Measurements from ENCODE around the gene GYPB. TPM values are rescaled to one million over a fixed set of nuclear protein-coding genes. Genes with fewer than 3 reads are reported as not detected.
"Not testable (repeated sequence)": the region's sequence is repeated elsewhere in the genome, so short reads cannot be mapped to it uniquely, and the experiment has no call there.

The GYPB gene
- total RNA-seq, 3 donors from 2014 or later = not detected

DNA sequence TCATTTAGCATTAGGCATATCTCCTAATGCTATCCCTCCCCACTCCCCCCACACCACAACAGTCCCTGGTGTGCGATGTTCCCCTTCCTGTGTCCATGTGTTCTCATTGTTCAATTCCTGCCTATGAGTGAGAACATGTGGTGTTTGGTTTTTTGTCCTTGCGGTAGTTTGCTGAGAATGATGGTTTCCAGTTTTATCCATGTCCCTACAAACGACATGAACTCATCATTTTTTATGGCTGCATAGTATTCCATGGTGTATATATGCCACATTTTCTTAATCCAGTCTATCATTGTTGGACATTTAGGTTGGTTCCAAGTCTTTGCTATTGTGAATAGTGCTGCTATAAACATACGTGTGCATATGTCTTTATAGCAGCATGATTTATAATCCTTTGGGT, 7.5 kb upstream of the GYPB start:
- not testable (repeated sequence) for H3K4me3 ChIP-seq, ATAC-seq

GRCh38 chr4:144024399-144025053, 5.3 kb upstream of the GYPB start:
- DNase-seq; H3K9me3 ChIP-seq; H3K4me3 ChIP-seq; ATAC-seq; H3K36me3 ChIP-seq (ENCODE audit: low read depth); intact Hi-C loops (cut with DNase I, micrococcal nuclease); H3K4me1 ChIP-seq (ENCODE audit: low read depth): not testable (repeated sequence)

More for the DNA sequence above, 7.5 kb upstream of the GYPB start:
- H3K4me1 ChIP-seq (ENCODE audit: low read depth); H3K9me3 ChIP-seq; H3K36me3 ChIP-seq (ENCODE audit: low read depth); intact Hi-C loops (cut with DNase I, micrococcal nuclease); DNase-seq: not testable (repeated sequence)

- intact Hi-C loops (cut with DNase I, micrococcal nuclease) = not testable (repeated sequence)
Measured at GRCh38 chr4:144022772-144023400, 3.7 kb upstream of the GYPB start.

GRCh38 chr4:144021336-144021990, 2.3 kb upstream of the GYPB start:
- intact Hi-C loops (cut with DNase I, micrococcal nuclease); H3K9me3 ChIP-seq; H3K4me1 ChIP-seq (ENCODE audit: low read depth); H3K4me3 ChIP-seq; H3K36me3 ChIP-seq (ENCODE audit: low read depth): not testable (repeated sequence)
- ATAC-seq (peak; percentile 67), DNase-seq (peak in 1 of 3 donors; percentile 2)
- TF ChIP-seq, protein P1, sequence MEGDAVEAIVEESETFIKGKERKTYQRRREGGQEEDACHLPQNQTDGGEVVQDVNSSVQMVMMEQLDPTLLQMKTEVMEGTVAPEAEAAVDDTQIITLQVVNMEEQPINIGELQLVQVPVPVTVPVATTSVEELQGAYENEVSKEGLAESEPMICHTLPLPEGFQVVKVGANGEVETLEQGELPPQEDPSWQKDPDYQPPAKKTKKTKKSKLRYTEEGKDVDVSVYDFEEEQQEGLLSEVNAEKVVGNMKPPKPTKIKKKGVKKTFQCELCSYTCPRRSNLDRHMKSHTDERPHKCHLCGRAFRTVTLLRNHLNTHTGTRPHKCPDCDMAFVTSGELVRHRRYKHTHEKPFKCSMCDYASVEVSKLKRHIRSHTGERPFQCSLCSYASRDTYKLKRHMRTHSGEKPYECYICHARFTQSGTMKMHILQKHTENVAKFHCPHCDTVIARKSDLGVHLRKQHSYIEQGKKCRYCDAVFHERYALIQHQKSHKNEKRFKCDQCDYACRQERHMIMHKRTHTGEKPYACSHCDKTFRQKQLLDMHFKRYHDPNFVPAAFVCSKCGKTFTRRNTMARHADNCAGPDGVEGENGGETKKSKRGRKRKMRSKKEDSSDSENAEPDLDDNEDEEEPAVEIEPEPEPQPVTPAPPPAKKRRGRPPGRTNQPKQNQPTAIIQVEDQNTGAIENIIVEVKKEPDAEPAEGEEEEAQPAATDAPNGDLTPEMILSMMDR (IDR thresholded peaks at IDR 0.05) = peak; percentile 29

More at GRCh38 chr4:144022772-144023400, 3.7 kb upstream of the GYPB start:
- H3K9me3 ChIP-seq; H3K4me3 ChIP-seq; DNase-seq; H3K4me1 ChIP-seq (ENCODE audit: low read depth); ATAC-seq; H3K36me3 ChIP-seq (ENCODE audit: low read depth): not testable (repeated sequence)

DNA sequence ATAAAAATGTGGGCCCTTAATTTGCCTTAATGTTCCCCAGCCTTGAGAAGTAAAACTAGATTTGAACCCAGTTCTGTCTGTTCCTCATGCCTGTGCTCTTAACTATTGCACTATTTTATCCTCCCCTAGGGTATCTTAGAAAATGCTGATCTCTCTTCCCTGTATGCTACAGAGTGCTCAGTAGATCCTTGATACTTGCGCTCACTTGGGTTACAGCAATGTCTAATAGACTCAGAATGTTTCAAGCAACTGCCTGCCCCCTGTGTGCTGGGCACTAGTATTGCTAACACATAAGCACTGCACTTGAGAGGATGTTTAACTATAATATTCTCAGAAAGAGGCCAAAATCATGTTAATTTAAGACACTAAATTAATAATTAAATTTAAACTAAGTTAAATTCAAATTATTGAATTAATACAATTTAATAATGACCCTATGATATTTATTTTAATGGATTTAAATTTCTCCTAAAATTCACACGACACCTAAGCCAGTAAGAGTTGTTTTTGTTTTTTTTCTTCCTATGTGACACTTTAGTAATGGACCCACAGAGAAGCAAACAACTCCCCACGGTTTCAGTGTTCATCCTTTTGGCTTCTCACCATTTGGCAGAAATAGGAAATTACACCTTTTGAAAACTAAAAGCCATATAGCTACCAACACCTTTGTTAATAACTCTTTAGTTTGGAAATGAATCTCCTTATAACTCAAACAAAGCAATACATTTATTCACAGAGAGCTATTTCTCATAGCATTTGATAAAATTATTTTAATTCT, 768 bp downstream of the GYPB start:
- H3K4me1 ChIP-seq (ENCODE audit: low read depth); H3K9me3 ChIP-seq; H3K36me3 ChIP-seq (ENCODE audit: low read depth); H3K4me3 ChIP-seq; ATAC-seq; intact Hi-C loops (cut with DNase I, micrococcal nuclease); DNase-seq: not testable (repeated sequence)

GRCh38 chr4:144017271-144017670, 1.9 kb downstream of the GYPB start:
- intact Hi-C loops (cut with DNase I, micrococcal nuclease); H3K9me3 ChIP-seq; DNase-seq; H3K4me1 ChIP-seq (ENCODE audit: low read depth); H3K36me3 ChIP-seq (ENCODE audit: low read depth); H3K4me3 ChIP-seq; ATAC-seq: not testable (repeated sequence)

GRCh38 chr4:144016057-144016605, 3.0 kb downstream of the GYPB start:
- ATAC-seq; DNase-seq; H3K4me1 ChIP-seq (ENCODE audit: low read depth); H3K4me3 ChIP-seq; H3K9me3 ChIP-seq; intact Hi-C loops (cut with DNase I, micrococcal nuclease); H3K36me3 ChIP-seq (ENCODE audit: low read depth): not testable (repeated sequence)

DNA sequence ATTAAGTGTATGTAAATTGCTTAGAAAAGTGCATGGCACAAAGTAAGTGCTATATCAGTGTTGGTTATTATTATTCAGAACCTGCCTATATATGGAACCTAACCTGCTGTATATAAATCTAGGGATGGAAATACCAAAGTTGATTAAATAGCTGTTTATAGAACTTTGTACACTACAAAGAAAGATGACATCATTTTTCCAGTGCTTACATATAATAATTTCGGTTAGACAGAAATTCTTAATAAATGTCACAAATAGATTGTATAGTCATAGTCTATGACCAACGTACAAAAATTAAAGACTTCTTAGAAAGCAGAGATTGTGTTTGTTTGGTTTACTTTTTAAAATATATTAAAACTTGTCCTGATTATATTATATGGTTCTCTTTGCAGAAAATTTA, 4.4 kb downstream of the GYPB start:
- Histone ChIP-seq H3K4me1 (ENCODE audit: low read depth) (no peaks in the 10 kb centered on the region), H3K9me3 (no peaks in the 10 kb centered on the region), H3K4me3 (no peak overlapping the region), H3K36me3 (ENCODE audit: low read depth) (no peaks in the 10 kb centered on the region)
- TF ChIP-seq, protein P1 (IDR thresholded peaks at IDR 0.05) = no peak
- DNase-seq (no peak), ATAC-seq (no peak)
- intact Hi-C loops (cut with DNase I, micrococcal nuclease) = no loop called here

DNA sequence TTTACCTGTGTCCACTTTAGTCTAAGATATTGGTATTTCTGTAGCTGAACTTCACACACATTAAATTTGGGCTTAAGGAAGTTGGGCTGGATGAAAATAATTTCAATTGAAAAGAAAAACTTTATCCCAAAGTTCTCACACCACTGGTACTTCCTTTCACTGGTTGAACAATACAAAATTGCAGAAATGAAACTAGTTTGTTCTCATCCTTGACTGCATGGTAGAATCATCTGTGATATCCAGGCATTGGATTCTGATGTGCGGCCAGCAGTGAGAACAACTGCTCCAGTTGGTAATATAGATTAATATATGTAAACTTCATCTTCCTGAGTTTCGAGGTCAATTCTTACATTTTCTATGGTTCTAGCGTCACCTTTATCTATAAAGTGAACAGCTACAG, 10.6 kb downstream of the GYPB start:
- H3K4me1 ChIP-seq (ENCODE audit: low read depth); intact Hi-C loops (cut with DNase I, micrococcal nuclease); H3K36me3 ChIP-seq (ENCODE audit: low read depth); ATAC-seq; H3K4me3 ChIP-seq; H3K9me3 ChIP-seq; DNase-seq: not testable (repeated sequence)

GRCh38 chr4:144007960-144008359, 11.2 kb downstream of the GYPB start:
- H3K9me3 ChIP-seq; ATAC-seq; DNase-seq; H3K36me3 ChIP-seq (ENCODE audit: low read depth); intact Hi-C loops (cut with DNase I, micrococcal nuclease); H3K4me3 ChIP-seq; H3K4me1 ChIP-seq (ENCODE audit: low read depth): not testable (repeated sequence)

- intact Hi-C loops (cut with DNase I, micrococcal nuclease); H3K4me3 ChIP-seq; H3K4me1 ChIP-seq (ENCODE audit: low read depth); H3K9me3 ChIP-seq; H3K36me3 ChIP-seq (ENCODE audit: low read depth); DNase-seq; ATAC-seq: not testable (repeated sequence)
Measured at GRCh38 chr4:144006200-144006803, 12.9 kb downstream of the GYPB start.

Measured in mucosa of descending colon (tissue), 3 donors.